IMR-90 (cell line): ENCODE data around the gene UNC79. TPM values are rescaled to one million over a fixed set of nuclear protein-coding genes. Genes with fewer than 3 reads are reported as not detected.

Experiments
- ATAC-seq: fragments of 200-7000 bp; cut with Tn5 transposase; 2 replicates; pipeline ENCODE4 v1.9.1; 2020; ENCODE audit warnings: low read depth, mild to moderate bottlenecking, moderate library complexity
- BruUV-seq: library from RNA; stranded (reverse); fragments of 400-500 nt; replicated peaks from 2 replicates; lab custom pipeline; 2021; lab: Mats Ljungman, UMichigan
- CTCF ChIA-PET: fragments of 300-600 bp; formaldehyde crosslinking; extraction: SDS; loops from one replicate; lab custom pipeline; 2021; ENCODE audit warnings: antibody characterized with exemption; lab: Yijun Ruan, JAX
- POLR2A ChIA-PET: fragments of 300-600 bp; sonication (Branson Sonifier 250); formaldehyde crosslinking; loops from one replicate; lab custom pipeline; 2022; ENCODE audit warnings: antibody characterized with exemption; ENCODE audit not compliant: unreplicated experiment; lab: Charles Lee
- DNase-seq: peaks from one replicate; pipeline ENCODE4 v3.0.0; 2013
- H2AFZ ChIP-seq: replicated peaks from 2 replicates; pipeline ENCODE3; 2013; ENCODE audit warnings: low read length, mild to moderate bottlenecking; ENCODE audit not compliant: poor library complexity
- H2AK5ac ChIP-seq: 2 replicates; pipeline ENCODE4 v1.6.1; 2013; ENCODE audit warnings: low read depth, low read length, inconsistent platforms
- H2AK9ac ChIP-seq: replicated peaks from 2 replicates; pipeline ENCODE3; 2013; ENCODE audit warnings: mild to moderate bottlenecking, low read depth, low read length, moderate library complexity; ENCODE audit not compliant: poor library complexity
- H2BK120ac ChIP-seq: 2 replicates; pipeline ENCODE4 v1.6.1; 2013; ENCODE audit warnings: low read depth, low read length, inconsistent platforms
- H2BK15ac ChIP-seq: 3 replicates; pipeline ENCODE4 v1.6.1; 2013; ENCODE audit warnings: low read depth, low read length, inconsistent platforms
- H2BK20ac ChIP-seq: 2 replicates; pipeline ENCODE4 v1.6.1; 2013; ENCODE audit warnings: low read depth, mild to moderate bottlenecking, inconsistent platforms, low read length, moderate library complexity
- H2BK5ac ChIP-seq: 2 replicates; pipeline ENCODE4 v1.6.1; 2013; ENCODE audit warnings: mild to moderate bottlenecking, low read depth, low read length, inconsistent platforms; ENCODE audit not compliant: poor library complexity, severe bottlenecking
- H3K14ac ChIP-seq: replicated peaks from 2 replicates; pipeline ENCODE4 v1.6.1; 2013; ENCODE audit warnings: low read depth, low read length, inconsistent platforms
- H3K18ac ChIP-seq: 2 replicates; pipeline ENCODE4 v1.6.1; 2013; ENCODE audit warnings: low read depth, low read length, control low read depth
- H3K23ac ChIP-seq: 2 replicates; pipeline ENCODE4 v1.6.1; 2013; ENCODE audit warnings: low read depth, low read length, inconsistent platforms
- H3K27ac ChIP-seq: 2 replicates; pipeline ENCODE4 v1.5.1; 2013; ENCODE audit warnings: mild to moderate bottlenecking, control low read depth, low read length; ENCODE audit not compliant: insufficient read depth
- H3K27me3 ChIP-seq: 2 replicates; pipeline ENCODE4 v1.6.1; 2013; ENCODE audit warnings: low read length; ENCODE audit not compliant: control insufficient read depth, insufficient read depth
- H3K36me3 ChIP-seq: 2 replicates; pipeline ENCODE4 v1.6.1; 2013; ENCODE audit warnings: low read length, mixed read lengths; ENCODE audit not compliant: control insufficient read depth, insufficient read depth
- H3K4ac ChIP-seq: 2 replicates; pipeline ENCODE4 v1.6.1; 2013; ENCODE audit warnings: low read depth, low read length, inconsistent platforms
- H3K4me1 ChIP-seq: 2 replicates; pipeline ENCODE4 v1.6.1; 2013; ENCODE audit warnings: low read length, mixed read lengths; ENCODE audit not compliant: control insufficient read depth, insufficient read depth
- H3K4me2 ChIP-seq: 2 replicates; pipeline ENCODE4 v1.6.1; 2013; ENCODE audit warnings: low read depth, mild to moderate bottlenecking, control low read depth, low read length, moderate library complexity
- H3K4me3 ChIP-seq: 2 replicates; pipeline ENCODE4 v1.5.1; 2013; ENCODE audit warnings: low read depth, mild to moderate bottlenecking, control low read depth, low read length, moderate library complexity; ENCODE audit not compliant: insufficient read depth
- H3K56ac ChIP-seq: 2 replicates; pipeline ENCODE4 v1.6.1; 2013; ENCODE audit warnings: low read length, inconsistent platforms; ENCODE audit not compliant: insufficient read depth; ENCODE audit errors: extremely low read depth
- H3K79me1 ChIP-seq, 2 experiments: 2 replicates each; pipeline ENCODE4 v1.6.1; 2013; ENCODE audit warnings: low read length in 2 of 2, inconsistent platforms in 1 of 2, low read depth in 1 of 2
- H3K9ac ChIP-seq: 2 replicates; pipeline ENCODE4 v1.6.1; 2013; ENCODE audit warnings: low read depth, low read length, control low read depth
- H3K9me1 ChIP-seq: 2 replicates; pipeline ENCODE4 v1.6.1; 2013; ENCODE audit warnings: low read length, inconsistent platforms; ENCODE audit not compliant: insufficient read depth
- H3K9me3 ChIP-seq: 2 replicates; pipeline ENCODE4 v1.6.1; 2013; ENCODE audit warnings: low read length; ENCODE audit not compliant: control insufficient read depth, insufficient read depth
- H4K20me1 ChIP-seq: 2 replicates; pipeline ENCODE4 v1.6.1; 2013; ENCODE audit warnings: low read length, inconsistent platforms; ENCODE audit not compliant: insufficient read depth
- H4K5ac ChIP-seq: 2 replicates; pipeline ENCODE4 v1.6.1; 2013; ENCODE audit warnings: mild to moderate bottlenecking, low read depth, low read length, control low read depth
- H4K8ac ChIP-seq, 2 experiments: 2 replicates each; pipeline ENCODE4 v1.6.1; 2013; ENCODE audit warnings: low read depth in 2 of 2, low read length in 2 of 2, control low read depth in 1 of 2, inconsistent platforms in 1 of 2
- H4K91ac ChIP-seq: 2 replicates; pipeline ENCODE4 v1.6.1; 2013; ENCODE audit warnings: low read depth, low read length, inconsistent platforms; ENCODE audit not compliant: insufficient read depth
- BHLHE40 ChIP-seq: fragments of 150-350 bp; IDR thresholded peaks from 2 replicates; pipeline ENCODE4 v1.6.1; 2016; ENCODE audit warnings: mild to moderate bottlenecking, low read depth, low read length
- CEBPB ChIP-seq: IDR thresholded peaks from 2 replicates; pipeline ENCODE4 v1.6.1; 2012; ENCODE audit warnings: low read depth, low read length, improper control_type of control experiment
- CHD1 ChIP-seq: IDR thresholded peaks from 2 replicates; pipeline ENCODE4 v1.6.1; 2012; ENCODE audit warnings: low read depth, low read length, improper control_type of control experiment
- MAFK ChIP-seq: IDR thresholded peaks from 2 replicates; pipeline ENCODE4 v1.6.1; 2012; ENCODE audit warnings: low read depth, low read length, improper control_type of control experiment
- MAZ ChIP-seq: IDR thresholded peaks from 2 replicates; pipeline ENCODE4 v1.6.1; 2012; ENCODE audit warnings: low read depth, mild to moderate bottlenecking, low read length, improper control_type of control experiment, moderate library complexity, borderline replicate concordance
- MXI1 ChIP-seq: IDR thresholded peaks from 2 replicates; pipeline ENCODE4 v1.6.1; 2012; ENCODE audit warnings: low read depth, mild to moderate bottlenecking, low read length, moderate library complexity, borderline replicate concordance
- NFE2L2 ChIP-seq: fragments of 150-350 bp; IDR thresholded peaks from 2 replicates; pipeline ENCODE4 v1.6.1; 2016; ENCODE audit warnings: low read depth, mild to moderate bottlenecking, low read length
- POLR2A ChIP-seq: IDR thresholded peaks from 2 replicates; pipeline ENCODE4 v1.6.1; 2012; ENCODE audit warnings: mild to moderate bottlenecking, low read depth, low read length
- RAD21 ChIP-seq: IDR thresholded peaks from 2 replicates; pipeline ENCODE4 v1.6.1; 2012; ENCODE audit warnings: low read length, improper control_type of control experiment
- RCOR1 ChIP-seq: IDR thresholded peaks from 2 replicates; pipeline ENCODE4 v1.6.1; 2012; ENCODE audit warnings: mild to moderate bottlenecking, low read length, improper control_type of control experiment; ENCODE audit not compliant: insufficient replicate concordance
- RFX5 ChIP-seq: IDR thresholded peaks from 2 replicates; pipeline ENCODE4 v1.8.0; 2012; ENCODE audit warnings: low read depth, mild to moderate bottlenecking, low read length, moderate library complexity
- SMC3 ChIP-seq: fragments of 150-350 bp; IDR thresholded peaks from 2 replicates; pipeline ENCODE4 v1.6.1; 2016; ENCODE audit warnings: low read depth, mild to moderate bottlenecking, antibody characterized with exemption, low read length, moderate library complexity
- WGBS, 2 experiments: methylation state at CpG; one replicate each; pipeline versions ENCODE4 v1.1.5 to v1.1.7; 2013; ENCODE audit warnings: missing lambda C conversion rate in 2 of 2; ENCODE audit not compliant: insufficient read length in 1 of 2; ENCODE audit errors: extremely low coverage in 2 of 2; 5-methylcytosine and 5-hydroxymethylcytosine counted together
- dilution Hi-C: fragments of 300-500 bp; cut with HindIII; formaldehyde crosslinking; loops from one replicate; pipeline ENCODE4 v1.14.3; 2018; ENCODE audit warnings: low sequenced_read_pairs; ENCODE audit not compliant: unreplicated experiment
- in situ Hi-C: fragments of 300-500 bp; cut with MboI; formaldehyde crosslinking; loops from 3 replicates; pipeline ENCODE4 v1.14.3; 2019; ENCODE audit warnings: low sequenced_read_pairs, inconsistent platforms, mixed read lengths
- intact Hi-C: fragments of 100-400 bp; cut with micrococcal nuclease; formaldehyde crosslinking; loops from 2 replicates; pipeline ENCODE4 v1.10.0; 2022
- polyA plus RNA-seq, 3 experiments: library from polyadenylated mRNA; depleted of rRNA; stranded (reverse); fragments of >200 nt; gene quantifications; 2 replicates each; pipeline ENCODE4 v1.2.3, GENCODE V29; 2012; ENCODE audit warnings: low replicate concordance in 1 of 3
- total RNA-seq: library from RNA; depleted of rRNA; stranded (reverse); fragments of >200 nt; gene quantifications from 2 replicates; pipeline ENCODE4 v1.2.3, GENCODE V29; 2012
- TF ChIP-seq, protein P1 (sequence below): conservative IDR thresholded peaks from 2 replicates; pipeline ENCODE4 v1.5.1; 2012; ENCODE audit warnings: mild to moderate bottlenecking, low read depth, low read length, improper control_type of control experiment
- TF ChIP-seq, protein P2 (sequence below): fragments of 150-350 bp; IDR thresholded peaks from 2 replicates; pipeline ENCODE4 v1.6.1; 2016; ENCODE audit warnings: low read depth, mild to moderate bottlenecking, low read length, moderate library complexity, borderline replicate concordance

UNC79 gene
- total and polyA plus RNA-seq, 2 of the 4 experiments (the other 2 are of a cell fraction): under 0.01 TPM

DNA sequence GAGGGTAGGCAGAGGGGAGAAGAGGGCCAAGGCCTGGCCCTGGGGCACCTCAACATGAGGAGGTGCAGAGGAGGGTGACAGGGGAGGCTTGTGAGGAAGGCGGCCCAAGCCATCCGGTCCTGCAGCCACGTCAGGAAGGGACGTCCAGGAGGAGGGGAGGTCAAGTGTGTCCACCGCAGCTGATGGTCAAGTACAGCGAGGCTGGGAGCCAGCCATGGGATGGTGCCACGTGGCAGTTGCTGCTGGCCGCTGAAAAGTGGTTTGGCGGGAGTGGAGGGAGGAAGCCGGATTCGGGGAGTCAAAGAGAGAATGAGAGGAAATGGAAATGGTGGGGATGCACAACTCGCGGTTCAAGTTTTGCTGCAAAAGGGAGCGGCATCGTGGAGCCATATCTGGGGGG, 316.4 kb downstream of the UNC79 start:
- Histone ChIP-seq H3K18ac (no peak overlapping the region), H3K9ac (no peak overlapping the region), H2AK9ac (no peak overlapping the region), H2BK5ac (no peak overlapping the region), H3K4me3 (no peak overlapping the region), H4K20me1 (no peaks in the 10 kb centered on the region), H3K4me1 (no peaks in the 10 kb centered on the region), H3K27ac (no peak overlapping the region), H3K9me3 (peaks cover 4% of the 10 kb centered on the region; the same call in 1 of the 2 replicates), H2BK15ac (no peak overlapping the region), H3K36me3 (no peaks in the 10 kb centered on the region), H4K91ac (no peak overlapping the region), H2BK120ac (no peak overlapping the region), H3K4me2 (no peak overlapping the region), H3K79me1 (no peaks in the 10 kb centered on the region), H3K23ac (no peak overlapping the region), H4K5ac (no peak overlapping the region), H3K9me1 (no peaks in the 10 kb centered on the region), H3K14ac (no peak overlapping the region), H4K8ac (no peak overlapping the region), H3K56ac (no peak overlapping the region), H2BK20ac (no peak overlapping the region), H2AFZ (no peak overlapping the region), H3K27me3 (no peaks in the 10 kb centered on the region), H3K4ac (no peak overlapping the region), H2AK5ac (no peak overlapping the region)
- ATAC-seq: no peak
- no TSS peak for BruUV-seq
- intact Hi-C loops: no loop called here
- dilution Hi-C loops: no loop called here
- 77% methylated on average over 13 of the region's 15 CpGs; no CpG with 5 or more reads in 1 of the 2 experiments for WGBS, 2 experiments
- DNase-seq: no peak
- in situ Hi-C loops: no loop called here
- POLR2A ChIA-PET: no interaction called here
- TF ChIP-seq POLR2A: no peak
- no peak for TF ChIP-seq MAZ
- TF ChIP-seq CHD1: no peak
- TF ChIP-seq CEBPB: no peak
- no peak for TF ChIP-seq BHLHE40
- TF ChIP-seq NFE2L2: no peak
- TF ChIP-seq MAFK: no peak
- TF ChIP-seq, protein P1, sequence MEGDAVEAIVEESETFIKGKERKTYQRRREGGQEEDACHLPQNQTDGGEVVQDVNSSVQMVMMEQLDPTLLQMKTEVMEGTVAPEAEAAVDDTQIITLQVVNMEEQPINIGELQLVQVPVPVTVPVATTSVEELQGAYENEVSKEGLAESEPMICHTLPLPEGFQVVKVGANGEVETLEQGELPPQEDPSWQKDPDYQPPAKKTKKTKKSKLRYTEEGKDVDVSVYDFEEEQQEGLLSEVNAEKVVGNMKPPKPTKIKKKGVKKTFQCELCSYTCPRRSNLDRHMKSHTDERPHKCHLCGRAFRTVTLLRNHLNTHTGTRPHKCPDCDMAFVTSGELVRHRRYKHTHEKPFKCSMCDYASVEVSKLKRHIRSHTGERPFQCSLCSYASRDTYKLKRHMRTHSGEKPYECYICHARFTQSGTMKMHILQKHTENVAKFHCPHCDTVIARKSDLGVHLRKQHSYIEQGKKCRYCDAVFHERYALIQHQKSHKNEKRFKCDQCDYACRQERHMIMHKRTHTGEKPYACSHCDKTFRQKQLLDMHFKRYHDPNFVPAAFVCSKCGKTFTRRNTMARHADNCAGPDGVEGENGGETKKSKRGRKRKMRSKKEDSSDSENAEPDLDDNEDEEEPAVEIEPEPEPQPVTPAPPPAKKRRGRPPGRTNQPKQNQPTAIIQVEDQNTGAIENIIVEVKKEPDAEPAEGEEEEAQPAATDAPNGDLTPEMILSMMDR: no peak
- no peak for TF ChIP-seq RCOR1
- TF ChIP-seq SMC3: no peak
- no peak for TF ChIP-seq RAD21
- no peak for TF ChIP-seq RFX5
- TF ChIP-seq MXI1: no peak
- TF ChIP-seq, protein P2, sequence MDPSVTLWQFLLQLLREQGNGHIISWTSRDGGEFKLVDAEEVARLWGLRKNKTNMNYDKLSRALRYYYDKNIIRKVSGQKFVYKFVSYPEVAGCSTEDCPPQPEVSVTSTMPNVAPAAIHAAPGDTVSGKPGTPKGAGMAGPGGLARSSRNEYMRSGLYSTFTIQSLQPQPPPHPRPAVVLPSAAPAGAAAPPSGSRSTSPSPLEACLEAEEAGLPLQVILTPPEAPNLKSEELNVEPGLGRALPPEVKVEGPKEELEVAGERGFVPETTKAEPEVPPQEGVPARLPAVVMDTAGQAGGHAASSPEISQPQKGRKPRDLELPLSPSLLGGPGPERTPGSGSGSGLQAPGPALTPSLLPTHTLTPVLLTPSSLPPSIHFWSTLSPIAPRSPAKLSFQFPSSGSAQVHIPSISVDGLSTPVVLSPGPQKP: no peak
- CTCF ChIA-PET: no interaction called here
